Naive thymus-derived CD4-positive, alpha-beta T cell (primary cell): ENCODE measurements around the gene BRINP3. TPM values are rescaled to one million over a fixed set of nuclear protein-coding genes. Genes with fewer than 3 reads are reported as not detected.

ENCODE experiments used
- ATAC-seq: fragments of 150-1000 bp; cut with Tn5 transposase; 2 replicates; pipeline ENCODE4 v1.10.0; 2021; ENCODE audit warnings: mild to moderate bottlenecking, moderate library complexity
- CTCF ChIA-PET: fragments of 350-600 bp; sonication (Branson Sonifier 250); formaldehyde crosslinking; loops from one replicate; lab custom pipeline; 2021; ENCODE audit warnings: antibody characterized with exemption; lab: Charles Lee
- POLR2A ChIA-PET: fragments of 350-600 bp; sonication (Branson Sonifier 250); formaldehyde crosslinking; loops from one replicate; lab custom pipeline; 2021; ENCODE audit warnings: antibody characterized with exemption, inconsistent platforms; lab: Charles Lee
- DNase-seq, 9 donors: peaks; one replicate each; pipeline versions ENCODE4 v3.0.0 to v3.0.0-alpha.2; 2020 to 2022; ENCODE audit warnings: mixed read lengths in 1 of 9
- H3K27ac ChIP-seq: one replicate; pipeline ENCODE4 v1.7.0; 2013; ENCODE audit warnings: mild to moderate bottlenecking, low read depth, low read length, moderate library complexity
- H3K27me3 ChIP-seq, 2 donors: one replicate each; pipeline ENCODE4 v1.7.0; 2013; ENCODE audit warnings: low read length in 2 of 2, mild to moderate bottlenecking in 2 of 2, moderate library complexity in 2 of 2; ENCODE audit not compliant: control insufficient read depth in 2 of 2, insufficient read depth in 2 of 2
- H3K36me3 ChIP-seq, 3 experiments: 1 replicate in 2 of 3; 2 replicates in 1 of 3; pipeline ENCODE4 v1.7.0; 2013; ENCODE audit warnings: low read length in 3 of 3, mild to moderate bottlenecking in 3 of 3, moderate library complexity in 1 of 3; ENCODE audit not compliant: insufficient read depth in 3 of 3, control insufficient read depth in 2 of 3
- H3K4me1 ChIP-seq, 2 donors: one replicate each; pipeline ENCODE4 v1.7.0; 2013; ENCODE audit warnings: low read length in 2 of 2, mild to moderate bottlenecking in 2 of 2, moderate library complexity in 1 of 2; ENCODE audit not compliant: control insufficient read depth in 2 of 2, insufficient read depth in 2 of 2
- H3K4me3 ChIP-seq: 2 replicates; pipeline ENCODE4 v1.7.0; 2013; ENCODE audit warnings: mild to moderate bottlenecking, low read length
- H3K9me3 ChIP-seq, 3 experiments: 1 replicate in 2 of 3; 2 replicates in 1 of 3; pipeline ENCODE4 v1.7.0; 2013; ENCODE audit warnings: low read length in 3 of 3; ENCODE audit not compliant: control insufficient read depth in 2 of 3
- H3K27ac Mint-ChIP-seq, 9 donors: one replicate each; pipeline ENCODE4 v1.8.0; 2020 to 2022; ENCODE audit warnings: mixed read lengths in 9 of 9, mild to moderate bottlenecking in 8 of 9, moderate library complexity in 5 of 9, inconsistent platforms in 2 of 9
- H3K27me3 Mint-ChIP-seq, 5 donors: one replicate each; pipeline ENCODE4 v1.8.0; 2021 to 2022; ENCODE audit warnings: mixed read lengths in 5 of 5, mild to moderate bottlenecking in 1 of 5
- H3K36me3 Mint-ChIP-seq, 5 donors: one replicate each; pipeline ENCODE4 v1.8.0; 2020 to 2022; ENCODE audit warnings: mixed read lengths in 5 of 5, mild to moderate bottlenecking in 3 of 5, inconsistent platforms in 1 of 5
- H3K4me1 Mint-ChIP-seq, 7 donors: one replicate each; pipeline ENCODE4 v1.8.0; 2020 to 2022; ENCODE audit warnings: mixed read lengths in 7 of 7, mild to moderate bottlenecking in 3 of 7, inconsistent platforms in 1 of 7
- H3K4me3 Mint-ChIP-seq, 10 donors: one replicate each; pipeline ENCODE4 v1.8.0; 2020 to 2022; ENCODE audit warnings: mild to moderate bottlenecking in 10 of 10, mixed read lengths in 10 of 10, moderate library complexity in 6 of 10, inconsistent platforms in 2 of 10
- H3K9me3 Mint-ChIP-seq, 11 donors: one replicate each; pipeline ENCODE4 v1.8.0; 2020 to 2022; ENCODE audit warnings: mixed read lengths in 11 of 11, mild to moderate bottlenecking in 4 of 11, inconsistent platforms in 1 of 11, moderate library complexity in 1 of 11
- intact Hi-C, 2 donors: fragments of 100-400 bp; cut with micrococcal nuclease; formaldehyde crosslinking; loops; one replicate each; pipeline ENCODE4 v1.15.1; 2023
- polyA plus RNA-seq, 2 donors: library from polyadenylated mRNA; unstranded; fragments of 300-500 nt; fragmentation: Illumina TruSeq; gene quantifications; one replicate each; pipeline ENCODE4 v1.2.3, GENCODE V29; 2021
- total RNA-seq, 6 experiments: library from RNA in 5 of 6; stranded (reverse) in 5 of 6; gene quantifications; 1 replicate in 5 of 6; 2 replicates in 1 of 6; pipeline ENCODE4 v1.2.3 and lab custom pipeline; 2021 to 2026

BRINP3 gene
- total and polyA plus RNA-seq, 7 experiments from 2014 or later, result not detected

- H3K4me3 Mint-ChIP-seq, result no peak overlapping the region
- Histone ChIP-seq H3K36me3 (no peaks in the 10 kb centered on the region), H3K4me3 (no peak overlapping the region), H3K27me3 (no peaks in the 10 kb centered on the region), H3K9me3 (no peaks in the 10 kb centered on the region), H3K27ac (no peak overlapping the region), H3K4me1 (no peaks in the 10 kb centered on the region)
- H3K4me1 Mint-ChIP-seq, result no peaks in the 10 kb centered on the region
- CTCF ChIA-PET, result no interaction called here
- no peak for ATAC-seq
- DNase-seq, result no peak
- H3K36me3 Mint-ChIP-seq, result no peaks in the 10 kb centered on the region
- intact Hi-C loops, result no loop called here
- POLR2A ChIA-PET, result no interaction called here
- H3K27me3 Mint-ChIP-seq, result no peaks in the 10 kb centered on the region
- no peak overlapping the region for H3K27ac Mint-ChIP-seq
- peaks cover 0 to 18% (median 11%) of the 10 kb centered on the region in 11 donors for H3K9me3 Mint-ChIP-seq
Observed at GRCh38 chr1:190196020-190196419, 281.6 kb downstream of the BRINP3 start.

GRCh38 chr1:190193508-190194115 lies 284.1 kb downstream of the BRINP3 start:
- H3K36me3 ChIP-seq, result no peaks in the 10 kb centered on the region
- CTCF ChIA-PET, result interaction anchor here (0.6 kb wide), 1 partner anchor 197 kb away, joined by 3 read pairs; no protein-coding TSS in a partner anchor
- ATAC-seq, result no peak

GRCh38 chr1:190192627-190193026 lies 285.0 kb downstream of the BRINP3 start:
- Mint-ChIP-seq H3K36me3 (no peaks in the 10 kb centered on the region), H3K9me3 (peaks cover 0 to 10% (median 4%) of the 10 kb centered on the region in 11 donors), H3K4me3 (no peak overlapping the region), H3K27ac (no peak overlapping the region), H3K4me1 (no peaks in the 10 kb centered on the region), H3K27me3 (no peaks in the 10 kb centered on the region)
- Histone ChIP-seq H3K9me3 (no peaks in the 10 kb centered on the region), H3K4me1 (no peaks in the 10 kb centered on the region), H3K4me3 (no peak overlapping the region), H3K36me3 (no peaks in the 10 kb centered on the region), H3K27ac (no peak overlapping the region), H3K27me3 (no peaks in the 10 kb centered on the region)
- intact Hi-C loops, result no loop called here
- ATAC-seq (no peak), DNase-seq (no peak)
- POLR2A ChIA-PET, result no interaction called here
- CTCF ChIA-PET, result interaction anchor here (0.6 kb wide), 1 partner anchor 198 kb away, joined by 3 read pairs; no protein-coding TSS in a partner anchor

More at GRCh38 chr1:190193508-190194115, 284.1 kb downstream of the BRINP3 start:
- DNase-seq, result no peak
- no peak overlapping the region for H3K27ac ChIP-seq
- H3K9me3 ChIP-seq, result no peaks in the 10 kb centered on the region
- intact Hi-C loops, result no loop called here
- H3K36me3 Mint-ChIP-seq, result no peaks in the 10 kb centered on the region
- H3K27ac Mint-ChIP-seq, result no peak overlapping the region
- H3K4me3 ChIP-seq, result no peak overlapping the region
- H3K27me3 Mint-ChIP-seq, result no peaks in the 10 kb centered on the region
- H3K4me1 Mint-ChIP-seq, result no peaks in the 10 kb centered on the region
- H3K4me1 ChIP-seq, result no peaks in the 10 kb centered on the region
- no peaks in the 10 kb centered on the region for H3K27me3 ChIP-seq
- H3K9me3 Mint-ChIP-seq, result peaks cover 0 to 13% (median 4%) of the 10 kb centered on the region in 11 donors
- POLR2A ChIA-PET, result no interaction called here
- H3K4me3 Mint-ChIP-seq, result no peak overlapping the region

- Histone ChIP-seq H3K27me3 (no peaks in the 10 kb centered on the region), H3K36me3 (no peaks in the 10 kb centered on the region), H3K4me3 (no peak overlapping the region), H3K4me1 (no peaks in the 10 kb centered on the region), H3K9me3 (no peaks in the 10 kb centered on the region), H3K27ac (no peak overlapping the region)
- Mint-ChIP-seq H3K4me3 (peak overlapping the region in 1 of 10 donors; percentile 41), H3K27ac (no peak overlapping the region), H3K36me3 (no peaks in the 10 kb centered on the region), H3K9me3 (peaks cover 0 to 13% (median 1%) of the 10 kb centered on the region in 11 donors), H3K4me1 (no peaks in the 10 kb centered on the region), H3K27me3 (no peaks in the 10 kb centered on the region)
- no peak for DNase-seq
- ChIA-PET POLR2A (no interaction called here), CTCF (no interaction called here)
- intact Hi-C loops, result no loop called here
- ATAC-seq, result no peak
Observed at GRCh38 chr1:190183588-190183987, 294.1 kb downstream of the BRINP3 start.

- ATAC-seq, result no peak
- DNase-seq, result no peak
- H3K9me3 Mint-ChIP-seq, result peaks cover 0 to 13% (median 0%) of the 10 kb centered on the region in 11 donors
Observed at GRCh38 chr1:190179817-190180216, 297.8 kb downstream of the BRINP3 start.

GRCh38 chr1:190178827-190179226 lies 298.8 kb downstream of the BRINP3 start:
- Mint-ChIP-seq H3K27ac (no peak overlapping the region), H3K4me1 (no peaks in the 10 kb centered on the region), H3K9me3 (peaks cover 0 to 13% (median 0%) of the 10 kb centered on the region in 11 donors), H3K36me3 (no peaks in the 10 kb centered on the region), H3K4me3 (no peak overlapping the region), H3K27me3 (no peaks in the 10 kb centered on the region)
- H3K9me3 ChIP-seq, result no peaks in the 10 kb centered on the region
- CTCF ChIA-PET, result no interaction called here
- ATAC-seq (no peak), DNase-seq (no peak)
- no peaks in the 10 kb centered on the region for H3K36me3 ChIP-seq
- H3K4me3 ChIP-seq, result no peak overlapping the region
- H3K27me3 ChIP-seq, result no peaks in the 10 kb centered on the region
- intact Hi-C loops, result no loop called here
- POLR2A ChIA-PET, result no interaction called here
- no peaks in the 10 kb centered on the region for H3K4me1 ChIP-seq
- no peak overlapping the region for H3K27ac ChIP-seq

More at GRCh38 chr1:190179817-190180216, 297.8 kb downstream of the BRINP3 start:
- no peak overlapping the region for H3K27ac Mint-ChIP-seq
- ChIA-PET POLR2A (no interaction called here), CTCF (no interaction called here)
- H3K4me3 Mint-ChIP-seq, result no peak overlapping the region
- Histone ChIP-seq H3K36me3 (no peaks in the 10 kb centered on the region), H3K4me3 (no peak overlapping the region), H3K4me1 (no peaks in the 10 kb centered on the region), H3K27me3 (no peaks in the 10 kb centered on the region), H3K9me3 (no peaks in the 10 kb centered on the region), H3K27ac (no peak overlapping the region)
- H3K36me3 Mint-ChIP-seq, result no peaks in the 10 kb centered on the region
- H3K4me1 Mint-ChIP-seq, result no peaks in the 10 kb centered on the region
- intact Hi-C loops, result no loop called here
- H3K27me3 Mint-ChIP-seq, result no peaks in the 10 kb centered on the region

GRCh38 chr1:190177555-190177954 lies 300.1 kb downstream of the BRINP3 start:
- H3K4me1 ChIP-seq, result no peaks in the 10 kb centered on the region
- Mint-ChIP-seq H3K4me1 (no peaks in the 10 kb centered on the region), H3K9me3 (peaks cover 0 to 13% (median 3%) of the 10 kb centered on the region in 11 donors), H3K27me3 (no peaks in the 10 kb centered on the region), H3K27ac (no peak overlapping the region), H3K36me3 (no peaks in the 10 kb centered on the region), H3K4me3 (no peak overlapping the region)
- ATAC-seq (no peak), DNase-seq (no peak)
- no peaks in the 10 kb centered on the region for H3K9me3 ChIP-seq
- H3K27me3 ChIP-seq, result no peaks in the 10 kb centered on the region
- CTCF ChIA-PET, result no interaction called here
- no peak overlapping the region for H3K27ac ChIP-seq
- no peaks in the 10 kb centered on the region for H3K36me3 ChIP-seq
- intact Hi-C loops, result no loop called here
- no peak overlapping the region for H3K4me3 ChIP-seq
- POLR2A ChIA-PET, result no interaction called here
